ENCODE measurements around the gene UHRF1. TPM values are rescaled to one million over a fixed set of nuclear protein-coding genes. Genes with fewer than 3 reads are reported as not detected.

UHRF1 gene
- polyA plus RNA-seq, 1 of the 3 experiments (the other 2 are of a cell fraction) = 43.4 TPM

GRCh38 chr19:4965061-4965460 is 55.8 kb downstream of the UHRF1 start (continued):
- TF ChIP-seq ZBTB33 (IDR thresholded peaks at IDR 0.05; ENCODE audit: borderline replicate concordance, low read depth) (no peak), GATA2 (CRISPR knock-in tag; IDR thresholded peaks at IDR 0.05) (no peak), FOSL2 (IDR thresholded peaks at IDR 0.05; ENCODE audit: borderline replicate concordance, low read depth) (no peak), SIN3A (IDR thresholded peaks at IDR 0.05; ENCODE audit: borderline replicate concordance, low read depth, low read length) (no peak), TEAD4 (IDR thresholded peaks at IDR 0.05; ENCODE audit: borderline replicate concordance, insufficient read depth) (no peak), MAX (IDR thresholded peaks at IDR 0.05; ENCODE audit: low read depth) (no peak)

GRCh38 chr19:4966591-4966990 is 57.3 kb downstream of the UHRF1 start:
- H3K36me3 ChIP-seq (replicated peaks in 1 of 2; ENCODE audit: control insufficient read depth in 1 of 2, insufficient read depth in 2 of 2, low read length in 1 of 2) = peaks cover 5 to 10% of the 10 kb centered on the region in 2 experiments
- ChIA-PET POLR2A (no interaction called here), CTCF (interaction anchor here (1.7 to 6.1 kb wide), 2 partner anchors 62 to 73 kb away, joined by 3 to 62 read pairs; no protein-coding TSS in a partner anchor)
- H2AFZ ChIP-seq (ENCODE audit: low read depth) = no peak overlapping the region
- TF ChIP-seq RAD21 (IDR thresholded peaks at IDR 0.05; ENCODE audit: low read length) (no peak), RXRA (IDR thresholded peaks at IDR 0.05; ENCODE audit: borderline replicate concordance, low read depth) (no peak), NFIC (IDR thresholded peaks at IDR 0.05; ENCODE audit: borderline replicate concordance) (no peak), RCOR1 (IDR thresholded peaks at IDR 0.05; ENCODE audit: low read length) (no peak), TCF12 (IDR thresholded peaks at IDR 0.05) (no peak), JUND (IDR thresholded peaks at IDR 0.05) (no peak), SIN3A (IDR thresholded peaks at IDR 0.05; ENCODE audit: borderline replicate concordance, low read depth, low read length) (no peak), MEF2A (IDR thresholded peaks at IDR 0.05; ENCODE audit: borderline replicate concordance, low read depth) (no peak), POLR2AphosphoS5 (IDR thresholded peaks at IDR 0.05; ENCODE audit: low read depth, low read length) (no peak)
- DNase-seq = no peak
- no peaks in the 10 kb centered on the region for H3K9me2 ChIP-seq
- peak overlapping the region in 1 of 2 experiments; percentile 20; a peak in 1 of 4 replicates for H3K27ac ChIP-seq (ENCODE audit: low read depth in 2 of 2, low read length in 1 of 2)
- H3K4me1 ChIP-seq (ENCODE audit: control insufficient read depth in 1 of 2, insufficient read depth in 2 of 2, low read depth in 1 of 2, low read length in 1 of 2) = peaks cover 6 to 23% of the 10 kb centered on the region in 2 experiments; a peak in 1 of 4 replicates
- no peaks in the 10 kb centered on the region for H3K27me3 ChIP-seq (ENCODE audit: insufficient read depth)
- WGBS (ENCODE audit: low lambda C conversion rate) = 87% methylated on average over 6 of the region's 6 CpGs
- H3K4me3 ChIP-seq (ENCODE audit: low read depth in 2 of 2, low read length in 1 of 2) = no peak overlapping the region
- no peak overlapping the region for H3K9ac ChIP-seq
- H3K79me2 ChIP-seq (ENCODE audit: insufficient read depth) = peaks cover 30% of the 10 kb centered on the region
- peaks cover 37% of the 10 kb centered on the region for H3F3A ChIP-seq (replicated peaks; ENCODE audit: insufficient read depth)
- no peaks in the 10 kb centered on the region for H3K9me3 ChIP-seq
- no peak overlapping the region for H3K4me2 ChIP-seq
- peaks cover 20% of the 10 kb centered on the region for H4K20me1 ChIP-seq (ENCODE audit: insufficient read depth)

Measured in SK-N-SH (cell line).